Jurkat, Clone E6-1 (cell line): Measurements from ENCODE around the gene FBXL15. TPM values are rescaled to one million over a fixed set of nuclear protein-coding genes. Genes with fewer than 3 reads are reported as not detected.
A peak's percentile ranks its signal among the peaks of the same experiment; 100 is the strongest.

Experiments used
- DNase-seq: peaks from one replicate; pipeline ENCODE4 v3.0.0-alpha.2; 2011; ENCODE audit warnings: low read depth, low spot score
- H3K4me3 ChIP-seq: 2 replicates; pipeline ENCODE4 v1.5.1; 2011; ENCODE audit warnings: mild to moderate bottlenecking, low read length, control low read depth, moderate library complexity
- polyA plus RNA-seq: library from polyadenylated mRNA; unstranded; fragments of >200 nt; gene quantifications from one replicate; pipeline ENCODE4 v1.2.1, GENCODE V29; 2012; ENCODE audit warnings: missing spikeins; ENCODE audit not compliant: insufficient read length, insufficient read depth

FBXL15 gene, protein sequence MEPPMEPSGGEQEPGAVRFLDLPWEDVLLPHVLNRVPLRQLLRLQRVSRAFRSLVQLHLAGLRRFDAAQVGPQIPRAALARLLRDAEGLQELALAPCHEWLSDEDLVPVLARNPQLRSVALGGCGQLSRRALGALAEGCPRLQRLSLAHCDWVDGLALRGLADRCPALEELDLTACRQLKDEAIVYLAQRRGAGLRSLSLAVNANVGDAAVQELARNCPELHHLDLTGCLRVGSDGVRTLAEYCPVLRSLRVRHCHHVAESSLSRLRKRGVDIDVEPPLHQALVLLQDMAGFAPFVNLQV
- 6.4 TPM for polyA plus RNA-seq

DNA sequence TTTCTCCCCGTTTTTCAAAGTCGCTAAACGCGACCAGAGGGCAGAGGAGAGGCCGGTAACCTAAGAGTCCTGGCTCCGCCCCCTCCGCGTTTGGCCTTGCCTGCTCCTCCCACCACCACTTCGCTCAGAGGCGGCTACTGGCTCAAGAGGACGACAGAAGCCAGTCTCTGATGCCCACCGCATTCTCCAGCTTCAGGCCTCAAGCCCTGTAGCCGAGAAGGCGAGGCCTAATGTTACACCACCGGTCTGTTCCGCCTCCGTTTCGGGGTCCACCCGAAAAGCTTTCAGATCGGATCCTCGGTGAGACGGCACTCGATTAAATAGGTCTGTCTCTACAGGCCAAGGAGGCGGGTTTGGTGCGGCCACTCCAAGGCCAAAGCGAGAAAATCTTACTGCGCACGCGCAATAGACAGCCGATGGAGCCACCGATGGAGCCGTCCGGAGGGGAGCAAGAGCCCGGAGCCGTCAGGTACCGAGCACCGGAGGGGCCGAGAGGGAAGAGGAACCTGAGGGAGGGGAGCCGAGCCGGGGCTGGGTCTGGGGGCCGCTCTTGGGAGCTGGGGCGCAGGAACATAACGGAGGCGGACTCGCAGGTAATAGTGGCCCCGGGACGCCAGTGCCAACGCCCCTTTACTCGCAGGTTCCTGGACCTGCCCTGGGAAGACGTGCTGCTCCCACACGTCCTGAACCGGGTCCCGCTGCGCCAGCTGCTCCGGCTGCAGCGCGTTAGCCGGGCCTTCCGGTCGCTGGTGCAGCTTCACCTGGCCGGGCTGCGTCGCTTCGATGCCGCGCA, at the start of gene FBXL15:
Gene FBXL15, plus strand, starts transcription at position 123 of the 793 bp plus-strand sequence. Its CDS starts 294 bp downstream, at position 417.
- H3K4me3 ChIP-seq = peak within 1 kb of the TSS; percentile 87
- peak; percentile 93 for DNase-seq

DNA sequence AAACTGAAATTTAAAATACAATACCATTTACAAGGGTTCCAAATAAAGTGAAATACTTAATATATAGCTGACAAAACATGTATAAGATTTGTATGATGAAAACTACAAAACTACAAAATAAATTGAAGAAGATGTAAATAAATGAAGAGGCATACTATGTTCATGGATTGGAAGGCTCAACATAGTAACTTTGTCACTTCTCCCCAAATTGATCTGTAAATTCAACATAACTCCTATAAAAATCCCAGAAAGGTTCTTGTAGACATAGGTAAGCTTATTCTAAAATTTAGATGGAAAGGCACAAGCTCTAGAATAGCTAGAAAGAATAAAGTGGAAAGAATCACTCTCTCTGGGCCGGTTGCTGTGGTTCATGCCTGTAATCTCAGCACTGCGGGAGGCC, 49.3 kb upstream of the FBXL15 start:
- no peak for DNase-seq
- no peak overlapping the region for H3K4me3 ChIP-seq

DNA sequence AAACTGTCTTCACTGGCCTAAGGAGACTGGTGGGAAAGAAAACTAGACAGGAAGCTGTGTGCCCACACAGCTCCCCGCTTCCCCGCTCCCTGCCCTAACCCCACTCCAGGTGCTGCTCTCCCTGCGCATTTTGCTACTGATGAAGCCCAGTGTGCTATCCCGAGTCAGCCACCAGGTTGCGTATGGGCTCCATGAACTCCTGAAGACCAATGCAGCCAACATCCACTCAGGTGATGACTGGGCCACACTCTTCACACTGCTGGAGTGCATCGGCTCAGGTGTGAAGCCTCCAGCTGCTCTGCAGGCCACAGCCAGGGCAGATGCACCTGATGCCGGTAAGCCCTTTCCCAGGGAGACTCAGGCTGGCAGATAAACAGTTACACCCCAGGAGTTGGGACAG, 45.4 kb upstream of the FBXL15 start:
- DNase-seq = no peak

DNA sequence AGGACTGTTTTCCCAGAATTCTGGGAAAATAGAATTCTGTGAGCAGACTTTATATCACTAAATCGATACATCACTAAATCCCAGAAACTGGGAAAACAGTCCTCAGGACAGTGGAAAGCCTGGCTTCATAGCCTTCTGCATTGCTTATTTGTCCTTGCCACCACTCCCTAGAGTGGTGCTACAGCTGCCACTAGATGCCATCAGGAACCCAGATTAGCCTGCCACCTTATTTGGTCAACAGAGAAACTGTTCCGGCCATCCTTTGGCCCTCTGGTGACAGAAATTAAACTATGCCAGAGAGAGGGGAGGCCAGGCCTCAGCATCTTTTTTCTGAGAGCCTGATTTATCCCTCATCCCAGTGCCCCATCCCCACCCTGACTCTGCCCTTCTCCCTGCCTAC, 44.8 kb upstream of the FBXL15 start:
- H3K4me3 ChIP-seq = no peak overlapping the region
- DNase-seq = no peak

More for the DNA sequence above, 45.4 kb upstream of the FBXL15 start:
- no peak overlapping the region for H3K4me3 ChIP-seq

DNA sequence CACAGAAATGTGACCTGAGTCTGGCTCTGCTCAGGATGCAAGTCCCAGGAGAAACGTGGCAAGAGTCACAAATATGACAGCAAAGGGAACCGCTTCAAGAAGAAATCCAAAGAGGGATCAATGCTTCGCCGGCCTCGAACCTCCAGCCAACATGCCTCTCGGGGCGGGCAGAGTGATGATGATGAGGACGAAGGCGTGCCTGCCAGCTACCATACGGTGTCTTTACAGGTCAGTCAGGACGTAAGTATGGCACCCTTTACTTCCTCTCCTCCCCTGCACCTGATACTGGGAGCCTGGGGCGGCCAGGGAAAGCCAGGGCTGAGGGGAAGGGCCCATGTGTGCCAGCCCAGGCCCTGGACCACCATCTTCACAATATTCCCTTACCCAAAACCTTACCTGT, 43.7 kb upstream of the FBXL15 start:
- no peak for DNase-seq
- H3K4me3 ChIP-seq = no peak overlapping the region

DNA sequence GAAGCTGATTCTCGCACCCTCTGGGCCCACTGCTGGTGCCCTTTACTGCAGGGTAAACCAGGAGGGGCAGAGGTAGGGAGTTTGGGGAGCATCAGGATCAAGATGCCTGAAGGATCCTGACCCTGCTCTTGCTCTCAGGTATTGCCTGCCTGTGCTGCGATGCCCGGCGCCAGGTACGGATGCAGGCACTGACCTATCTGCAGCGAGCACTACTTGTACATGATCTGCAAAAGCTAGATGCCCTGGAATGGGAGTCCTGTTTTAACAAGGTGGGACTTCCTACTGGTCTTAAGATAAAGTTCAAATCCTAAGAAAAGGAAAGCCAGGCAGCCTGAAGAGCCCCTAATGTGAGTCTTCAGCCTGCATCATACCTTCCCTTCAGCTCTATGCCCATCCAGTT, 41.3 kb upstream of the FBXL15 start:
- DNase-seq = no peak
- no peak overlapping the region for H3K4me3 ChIP-seq

DNA sequence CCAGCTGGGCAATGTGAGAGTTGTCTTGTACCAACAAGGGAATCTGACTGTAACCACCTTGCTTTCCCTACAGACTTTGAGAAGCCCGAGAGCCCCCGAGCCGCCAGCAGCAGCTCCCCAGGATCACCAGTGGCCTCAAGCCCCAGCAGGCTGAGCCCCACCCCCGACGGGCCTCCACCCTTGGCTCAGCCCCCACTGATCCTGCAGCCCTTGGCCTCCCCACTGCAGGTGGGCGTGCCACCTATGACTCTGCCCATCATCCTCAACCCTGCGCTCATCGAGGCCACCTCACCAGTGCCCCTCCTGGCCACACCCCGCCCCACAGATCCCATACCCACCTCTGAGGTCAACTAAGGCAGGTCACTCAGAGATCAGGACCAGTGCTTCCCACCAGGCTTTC, 38.7 kb upstream of the FBXL15 start:
- DNase-seq = no peak
- no peak overlapping the region for H3K4me3 ChIP-seq

DNA sequence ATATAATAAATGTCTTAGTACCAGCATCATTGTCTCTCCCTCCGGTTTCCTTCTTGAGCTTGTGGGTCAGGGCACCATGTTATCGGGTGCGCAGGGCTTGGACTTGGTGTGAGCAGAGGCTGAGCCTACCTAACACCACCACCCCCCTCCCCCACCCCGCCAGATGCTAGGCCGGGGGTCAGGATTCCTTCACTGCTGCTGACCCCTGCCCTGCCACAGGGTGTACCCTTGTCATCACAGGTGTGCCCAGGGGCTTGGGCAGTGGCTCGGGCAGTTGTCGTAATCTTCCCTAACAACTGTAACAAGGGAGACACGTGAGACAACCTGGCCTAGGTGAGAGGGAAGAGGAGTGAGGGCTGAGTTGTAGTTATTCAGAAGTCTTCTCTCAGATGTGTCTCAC, 37.8 kb upstream of the FBXL15 start:
- no peak overlapping the region for H3K4me3 ChIP-seq
- no peak for DNase-seq

DNA sequence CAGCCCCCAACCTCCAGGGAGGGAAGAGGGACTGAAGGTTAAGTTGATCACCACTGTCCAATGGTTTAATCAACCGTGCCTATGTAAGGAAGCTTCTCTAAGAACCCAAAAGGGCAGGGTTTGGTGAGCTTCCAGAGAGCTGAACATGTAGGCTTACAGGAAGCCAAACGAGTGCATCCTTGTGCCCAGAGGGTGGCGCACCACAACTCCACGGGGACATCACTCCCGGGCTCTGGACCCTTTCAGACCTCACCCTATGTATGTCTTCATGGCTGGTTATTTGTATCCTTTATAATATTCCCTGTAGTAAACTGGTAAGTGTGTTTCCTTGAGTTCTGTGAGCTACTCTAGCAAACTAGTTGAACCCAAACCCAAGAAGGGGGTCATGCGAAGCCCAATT, 36.6 kb upstream of the FBXL15 start:
- no peak overlapping the region for H3K4me3 ChIP-seq
- DNase-seq = no peak

DNA sequence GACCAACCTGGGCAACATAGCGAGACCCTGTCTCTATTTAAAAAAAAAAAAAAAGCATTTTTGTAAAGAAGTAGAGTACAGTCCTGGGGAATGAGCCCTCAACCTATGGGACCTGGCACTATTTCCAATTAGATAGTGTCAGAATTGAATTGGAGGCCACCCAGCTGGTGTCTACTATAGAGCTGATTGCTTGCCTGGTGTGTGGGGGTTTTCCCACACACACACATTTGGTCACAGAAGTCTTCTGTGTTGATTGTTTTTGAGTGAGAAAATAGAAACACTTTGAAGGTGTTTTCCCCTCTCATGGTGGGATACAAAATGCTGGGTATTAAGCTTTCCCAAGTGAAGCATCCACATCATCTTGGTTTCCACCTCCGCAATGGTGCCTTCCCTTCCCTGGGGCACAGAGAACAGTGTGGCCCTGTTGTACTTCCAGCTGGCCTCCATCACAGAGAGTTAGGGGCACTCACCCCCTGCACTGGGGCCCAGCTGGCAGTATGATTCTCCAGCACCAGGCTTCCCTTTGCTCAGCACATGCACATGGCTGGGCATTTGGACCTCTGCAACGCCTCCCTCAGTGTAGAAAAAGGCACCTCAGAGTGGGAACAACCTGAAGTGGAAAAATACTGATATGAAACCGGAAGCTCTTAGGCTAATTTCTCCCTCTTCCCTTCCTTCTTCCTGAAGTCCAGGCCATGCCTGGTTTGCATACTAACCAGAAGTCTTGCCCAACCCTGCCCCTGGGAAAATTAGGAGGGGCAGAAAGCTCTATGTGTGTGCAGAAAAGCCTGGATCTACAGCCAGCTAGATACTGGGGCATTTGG, 35.8 kb upstream of the FBXL15 start:
- no peak for DNase-seq
- H3K4me3 ChIP-seq = no peak overlapping the region

DNA sequence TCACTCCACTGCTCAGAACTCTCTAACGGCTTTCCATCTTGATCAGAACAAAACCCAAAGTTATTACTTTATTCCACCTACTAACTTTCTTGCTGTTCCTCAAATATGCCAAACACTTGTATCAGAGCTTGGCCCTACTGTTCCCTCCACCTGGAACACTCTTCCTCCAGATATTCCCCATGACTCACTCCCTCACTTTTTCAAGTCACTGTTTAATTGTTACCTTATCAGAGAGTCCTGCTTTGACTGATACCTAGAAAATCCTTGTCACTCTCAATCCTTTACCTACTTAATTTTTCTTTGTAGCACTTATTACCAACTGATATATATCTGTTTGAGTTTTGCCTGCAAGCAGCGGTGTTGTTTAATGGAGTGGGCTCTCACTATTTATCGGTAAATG, 30.7 kb upstream of the FBXL15 start:
- H3K4me3 ChIP-seq = no peak overlapping the region
- no peak for DNase-seq

DNA sequence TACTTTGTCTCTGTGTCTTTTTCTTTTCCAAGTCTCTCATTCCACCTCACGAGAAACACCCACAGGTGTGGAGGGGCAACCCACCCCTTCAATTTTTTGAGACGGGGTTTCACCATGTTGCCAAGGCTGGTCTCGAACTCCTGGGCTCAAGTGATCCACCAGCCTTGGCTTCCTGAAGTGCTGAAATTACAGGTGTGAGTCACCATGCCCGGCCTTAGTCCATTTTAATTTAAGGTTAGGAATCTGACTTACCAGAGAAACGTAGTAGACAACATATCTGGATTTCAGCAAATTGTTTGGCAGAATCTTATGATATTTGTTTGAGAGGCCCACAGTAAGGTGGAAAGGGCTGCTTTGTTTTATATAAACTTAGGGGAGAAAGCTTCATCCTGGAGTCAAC, 28.3 kb upstream of the FBXL15 start:
- no peak overlapping the region for H3K4me3 ChIP-seq
- no peak for DNase-seq

DNA sequence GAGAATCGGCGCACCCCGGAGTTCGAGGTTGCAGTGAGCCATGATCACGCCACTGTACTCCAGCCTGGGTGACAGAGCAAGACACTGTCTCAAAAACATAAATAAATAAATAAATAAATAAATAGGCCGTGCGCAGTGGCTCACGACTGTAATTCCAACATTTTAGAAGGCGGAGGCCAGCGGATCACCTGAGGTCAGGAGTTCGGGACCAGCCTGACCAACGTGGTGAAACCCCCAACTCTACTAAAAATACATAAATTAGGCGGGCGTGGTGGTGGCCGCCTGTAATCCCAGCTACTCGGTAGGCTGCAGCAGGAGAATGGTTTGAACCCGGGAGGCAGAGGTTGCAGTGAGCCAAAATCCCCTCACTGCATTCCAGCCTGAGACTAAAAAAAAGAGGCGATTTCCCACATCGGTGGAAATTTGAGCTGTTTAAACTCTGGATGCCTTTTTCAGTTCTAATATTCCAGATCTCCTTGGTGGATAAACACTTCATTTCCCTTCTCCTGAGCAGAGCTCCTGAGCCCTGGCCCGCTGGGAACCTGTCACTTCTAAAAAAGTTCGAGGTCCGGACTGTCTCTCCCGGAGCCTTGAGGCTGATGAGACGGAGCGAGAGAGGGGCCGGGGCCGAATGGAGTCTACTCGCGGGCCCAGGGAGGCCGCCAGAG, 27.1 kb upstream of the FBXL15 start:
- no peak for DNase-seq
- H3K4me3 ChIP-seq = peak overlapping the region; percentile 70

DNA sequence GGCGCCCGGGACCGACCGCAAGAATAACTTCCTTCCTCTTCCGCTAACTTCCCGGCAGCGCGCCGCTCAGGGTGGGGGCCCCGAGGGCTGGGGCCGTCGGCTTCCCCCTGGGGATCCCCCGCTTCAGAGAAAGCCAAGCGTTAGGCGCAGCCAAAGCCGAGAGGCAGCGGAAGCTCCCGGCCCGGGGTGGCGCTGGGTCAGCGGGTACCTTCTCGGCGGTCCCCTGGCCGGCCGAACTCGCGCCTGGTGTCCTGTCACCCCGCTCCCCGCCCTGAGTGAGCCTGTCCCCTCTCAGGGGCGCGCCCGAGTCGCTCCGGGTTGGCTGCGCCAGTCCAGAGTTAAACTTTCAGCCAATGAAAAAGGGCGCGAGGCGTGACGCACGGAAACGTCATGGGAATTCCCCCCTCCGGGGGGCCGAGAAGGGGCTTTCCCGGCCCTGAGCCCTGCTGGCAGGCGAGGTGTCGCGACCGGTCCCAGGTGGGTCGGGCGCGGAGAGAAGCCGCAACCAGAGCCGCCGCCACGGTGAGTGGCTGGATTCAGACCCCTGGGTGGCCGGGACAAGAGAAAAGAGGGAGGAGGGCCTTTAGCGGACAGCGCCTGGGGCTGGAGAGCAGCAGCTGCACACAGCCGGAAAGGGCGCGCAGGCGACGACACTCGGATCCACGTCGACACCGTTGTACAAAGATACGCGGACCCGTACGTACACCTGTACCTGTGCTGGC, 26.4 kb upstream of the FBXL15 start:
- DNase-seq = peak; percentile 85
- H3K4me3 ChIP-seq = peak overlapping the region; percentile 70

DNA sequence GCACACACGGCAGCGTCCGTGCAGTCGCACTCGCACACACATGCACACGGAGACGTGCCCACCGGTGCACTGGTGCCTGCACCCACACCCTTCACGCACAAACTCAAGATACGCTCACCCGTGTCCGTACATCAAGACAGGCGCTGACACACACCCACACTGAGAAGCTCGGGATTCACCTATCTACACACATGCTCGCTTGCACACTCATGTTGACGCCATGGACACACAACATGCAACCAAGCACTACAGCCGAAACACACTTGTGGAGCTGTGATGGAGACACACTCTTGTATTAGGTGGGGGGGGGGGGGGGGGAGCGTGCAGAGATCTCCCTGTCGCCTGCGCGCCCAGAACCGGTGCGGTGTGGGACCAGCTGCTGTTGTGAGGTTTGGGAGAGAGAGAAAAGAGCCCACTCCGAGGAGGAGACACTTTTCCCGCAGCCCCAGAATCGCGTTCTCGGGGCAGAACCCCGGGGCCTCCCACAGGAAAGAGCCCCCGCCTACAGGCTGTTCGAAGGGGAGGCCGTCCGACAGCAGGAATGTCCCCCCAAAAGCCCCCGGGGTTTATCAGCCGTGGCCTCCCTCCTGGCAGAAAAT, 25.7 kb upstream of the FBXL15 start:
- H3K4me3 ChIP-seq = peak overlapping the region; percentile 70
- DNase-seq = peak; percentile 41

DNA sequence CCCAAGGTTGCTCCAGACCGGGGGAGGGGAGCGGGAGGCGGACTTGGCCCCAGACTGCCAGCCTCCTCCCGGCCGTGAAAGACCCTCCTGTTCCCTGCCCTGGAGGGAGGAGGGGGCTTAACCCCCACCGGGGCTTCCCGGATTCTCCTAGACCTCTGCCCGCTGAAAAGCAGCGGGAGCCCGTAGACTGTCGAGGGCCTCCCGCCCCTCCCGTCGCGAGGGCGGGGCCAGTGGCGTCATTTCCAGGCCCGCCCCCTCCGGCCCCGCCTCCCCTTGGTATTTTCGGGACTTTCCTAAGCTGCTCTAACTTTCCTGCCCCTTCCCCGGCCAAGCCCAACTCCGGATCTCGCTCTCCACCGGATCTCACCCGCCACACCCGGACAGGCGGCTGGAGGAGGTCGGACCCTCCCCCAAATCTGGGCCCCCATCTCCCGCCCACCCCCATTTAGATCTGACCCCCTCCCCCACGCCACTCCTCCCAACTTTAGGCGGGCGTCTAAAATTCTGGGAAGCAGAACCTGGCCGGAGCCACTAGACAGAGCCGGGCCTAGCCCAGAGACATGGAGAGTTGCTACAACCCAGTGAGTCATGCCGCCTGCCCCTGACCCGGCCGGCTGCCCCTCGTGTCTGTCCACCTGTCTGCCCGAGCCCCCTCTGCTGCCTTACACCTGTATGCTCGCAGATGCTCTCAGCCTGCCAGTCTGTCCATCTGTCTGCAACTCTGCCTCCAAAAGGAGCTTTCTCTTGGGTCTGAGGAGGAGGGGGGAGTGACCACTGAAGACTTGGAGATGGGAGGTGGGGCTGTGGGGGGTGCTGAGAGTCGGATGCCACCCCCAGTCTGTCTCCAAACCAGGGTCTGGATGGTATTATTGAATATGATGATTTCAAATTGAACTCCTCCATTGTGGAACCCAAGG, 25.0 kb upstream of the FBXL15 start, which contains the start of gene NFKB2:
Gene NFKB2, plus strand, starts transcription at position 306 of the 917 bp plus-strand sequence. Its CDS starts 255 bp downstream, at position 561.
- peak; percentile 49 for DNase-seq
- peak within 1 kb of the TSS; percentile 70 for H3K4me3 ChIP-seq

DNA sequence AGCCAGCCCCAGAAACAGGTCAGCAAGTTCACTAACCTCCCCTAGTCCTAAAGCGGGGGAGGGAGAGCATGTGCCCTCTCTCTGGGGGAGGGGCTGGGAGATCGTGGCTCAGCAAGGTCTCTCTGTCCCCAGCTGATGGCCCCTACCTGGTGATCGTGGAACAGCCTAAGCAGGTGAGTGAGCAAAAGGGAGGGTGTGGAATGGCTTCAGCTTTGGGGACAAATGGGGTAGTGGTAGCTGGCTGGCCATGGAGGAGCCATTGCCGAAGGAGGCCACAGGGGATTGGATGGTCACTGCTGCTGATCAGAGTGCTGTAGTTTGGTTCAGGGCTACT, 24.4 kb upstream of the FBXL15 start:
- DNase-seq = no peak
- peak overlapping the region; percentile 70 for H3K4me3 ChIP-seq
